Erythroblast (primary cell): ENCODE measurements around the gene ZNF805.

Experiments
- GATA1 ChIP-seq: IDR thresholded peaks from 2 replicates; pipeline ENCODE4 v1.6.1; 2011; ENCODE audit warnings: low read depth, mild to moderate bottlenecking, control low read depth, low read length, moderate library complexity
- POLR2A ChIP-seq: IDR thresholded peaks from 2 replicates; pipeline ENCODE4 v1.6.1; 2011; ENCODE audit warnings: mild to moderate bottlenecking, low read length

DNA sequence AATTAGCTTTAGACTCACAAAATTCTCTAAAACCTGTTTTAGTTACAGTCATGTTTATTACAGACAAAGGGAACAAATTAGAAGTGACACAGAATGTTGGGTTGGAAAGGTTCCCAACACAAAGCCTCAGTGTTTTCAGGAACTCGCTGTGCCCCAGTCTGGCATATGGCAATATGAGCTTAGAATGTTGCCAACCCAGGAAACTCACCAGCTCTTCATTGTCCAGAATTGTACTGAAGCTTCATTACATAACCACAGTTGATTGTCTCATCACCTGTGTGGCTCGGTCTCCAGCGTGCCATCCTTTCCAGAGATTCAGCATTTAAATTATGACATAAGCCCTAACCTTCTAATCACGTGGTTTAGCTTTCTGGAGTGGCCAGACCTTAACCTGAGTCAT is 30.1 kb upstream of the ZNF805 start:
- no peak for TF ChIP-seq POLR2A
- no peak for TF ChIP-seq GATA1
